Testis (tissue), 3 donors: ENCODE data around the gene ATRNL1. TPM values are rescaled to one million over a fixed set of nuclear protein-coding genes. Genes with fewer than 3 reads are reported as not detected.

Experiments used
- DNase-seq: peaks from one replicate; pipeline ENCODE4 v3.0.0-alpha.2; 2019
- H3K27ac ChIP-seq, 2 donors: fragments of 200-600 bp; sonication (generic); one replicate each; pipeline ENCODE4 v1.5.1; 2019
- H3K27me3 ChIP-seq: fragments of 200-600 bp; sonication (generic); one replicate; pipeline ENCODE4 v1.5.1; 2019
- H3K36me3 ChIP-seq: fragments of 200-600 bp; sonication (generic); one replicate; pipeline ENCODE4 v1.5.1; 2017; ENCODE audit warnings: low read depth; ENCODE audit errors: missing control alignments
- H3K4me1 ChIP-seq: fragments of 200-600 bp; sonication (generic); one replicate; pipeline ENCODE4 v1.5.1; 2019
- H3K4me3 ChIP-seq, 2 donors: fragments of 200-600 bp; sonication (generic); one replicate each; pipeline ENCODE4 v1.5.1; 2017 to 2019
- H3K9me3 ChIP-seq: fragments of 200-600 bp; sonication (generic); one replicate; pipeline ENCODE4 v1.5.1; 2017
- CTCF ChIP-seq, 3 experiments: fragments of 450-650 bp in 2 of 3; fragments of 200-600 bp in 1 of 3; sonication (generic) in 1 of 3; IDR thresholded peaks; one replicate each; pipeline ENCODE4 v1.5.1; 2016 to 2019; ENCODE audit warnings: antibody characterized with exemption in 3 of 3, mild to moderate bottlenecking in 2 of 3, moderate library complexity in 1 of 3
- POLR2A ChIP-seq: fragments of 450-650 bp; IDR thresholded peaks from one replicate; pipeline ENCODE4 v1.6.1; 2017; ENCODE audit warnings: antibody characterized with exemption, mild to moderate bottlenecking, moderate library complexity
- WGBS, 2 donors: methylation state at CpG; one replicate each; pipeline ENCODE4 v1.1.5; 2018; 5-methylcytosine and 5-hydroxymethylcytosine counted together
- intact Hi-C: fragments of 100-400 bp; cut with DNase I; formaldehyde crosslinking; loops from one replicate; pipeline ENCODE4 v1.15.1; 2023; ENCODE audit warnings: low total_unique reads
- polyA plus RNA-seq: library from polyadenylated mRNA; stranded (reverse); fragments of 350-450 nt; fragmentation: Illumina TruSeq; extraction: RNeasy Lipid Tissue Mini Kit (QIAGEN cat#74804); gene quantifications from one replicate; pipeline ENCODE4 v1.2.3, GENCODE V29; 2014; ENCODE audit warnings: low read depth, low replicate concordance; ENCODE audit not compliant: insufficient read depth
- total RNA-seq, 2 donors: library from RNA; depleted of rRNA; stranded (reverse); fragments of >200 nt; gene quantifications; one replicate each; pipeline ENCODE4 v1.2.3, GENCODE V29; 2016

The ATRNL1 gene
- total and polyA plus RNA-seq, 3 donors from 2014 or later = 32.4 to 61.3 (median 45.7) TPM

GRCh38 chr10:115771755-115772154, 678.6 kb downstream of the ATRNL1 start:
- H3K27me3 ChIP-seq = no peaks in the 10 kb centered on the region
- no peaks in the 10 kb centered on the region for H3K9me3 ChIP-seq
- H3K36me3 ChIP-seq = no peaks in the 10 kb centered on the region
- no peak for DNase-seq
- H3K27ac ChIP-seq = no peak overlapping the region
- no peak overlapping the region for H3K4me3 ChIP-seq
- intact Hi-C loops = no loop called here
- TF ChIP-seq POLR2A (no peak), CTCF (IDR thresholded peaks at IDR 0.05) (no peak)
- no peaks in the 10 kb centered on the region for H3K4me1 ChIP-seq

DNA sequence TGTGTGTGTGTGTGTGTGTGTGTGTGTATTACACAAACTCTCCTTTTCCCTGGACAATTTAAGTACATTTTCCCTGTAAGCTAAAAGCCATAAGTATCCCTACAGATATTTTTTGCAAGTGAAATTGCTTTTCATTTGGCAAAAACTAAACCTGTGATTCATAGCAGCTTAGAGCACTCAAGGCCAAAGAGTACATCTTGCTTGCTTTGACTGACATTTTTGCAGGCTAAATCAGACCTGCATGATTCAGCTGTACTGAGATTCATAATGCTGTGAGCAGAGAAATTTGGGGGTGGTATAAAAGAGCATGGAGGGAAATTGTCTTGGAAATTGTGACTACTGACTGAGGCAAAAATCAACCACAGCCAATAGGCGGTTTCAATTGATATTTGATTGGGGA, 679.4 kb downstream of the ATRNL1 start:
- no peaks in the 10 kb centered on the region for H3K27me3 ChIP-seq
- 95 to 96% methylated on average over 1 of the region's 1 CpG for WGBS, 2 donors
- no peak overlapping the region for H3K27ac ChIP-seq
- no peaks in the 10 kb centered on the region for H3K9me3 ChIP-seq
- intact Hi-C loops = no loop called here
- H3K4me1 ChIP-seq = no peaks in the 10 kb centered on the region
- H3K36me3 ChIP-seq = no peaks in the 10 kb centered on the region
- no peak for DNase-seq
- TF ChIP-seq CTCF (IDR thresholded peaks at IDR 0.05) (no peak), POLR2A (no peak)
- no peak overlapping the region for H3K4me3 ChIP-seq

DNA sequence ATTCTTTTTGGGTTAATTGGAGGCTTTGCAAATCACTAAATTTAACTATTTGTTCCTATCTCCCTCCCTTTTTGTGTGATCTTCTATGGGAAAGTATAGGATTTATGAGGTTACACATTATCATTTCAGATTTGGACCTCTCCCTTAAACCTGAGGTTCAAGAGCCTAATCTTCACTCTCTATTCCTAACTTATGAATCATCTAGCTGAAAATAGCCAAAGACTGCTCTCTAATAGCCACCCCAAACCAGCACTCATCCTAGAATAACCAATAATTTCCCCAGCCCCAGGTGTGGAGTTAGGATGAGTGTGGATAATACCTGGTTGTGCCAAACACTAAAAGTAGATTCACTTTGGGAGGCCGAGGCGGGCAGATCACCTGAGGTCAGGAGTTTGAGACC, 680.7 kb downstream of the ATRNL1 start:
- H3K9me3 ChIP-seq = no peaks in the 10 kb centered on the region
- WGBS, 2 donors = 95% methylated on average over 2 of the region's 2 CpGs; no CpG with 5 or more reads in 1 of the 2 donors
- no peaks in the 10 kb centered on the region for H3K4me1 ChIP-seq
- no peaks in the 10 kb centered on the region for H3K36me3 ChIP-seq
- intact Hi-C loops = no loop called here
- no peak for TF ChIP-seq POLR2A
- no peak for TF ChIP-seq CTCF (IDR thresholded peaks at IDR 0.05)
- no peaks in the 10 kb centered on the region for H3K27me3 ChIP-seq
- H3K4me3 ChIP-seq = no peak overlapping the region
- no peak overlapping the region for H3K27ac ChIP-seq
- DNase-seq = no peak

- no peaks in the 10 kb centered on the region for H3K4me1 ChIP-seq
- no peak overlapping the region for H3K4me3 ChIP-seq
- no peaks in the 10 kb centered on the region for H3K9me3 ChIP-seq
- H3K36me3 ChIP-seq = no peaks in the 10 kb centered on the region
- intact Hi-C loops = no loop called here
- 61 to 67% methylated on average over 2 of the region's 2 CpGs for WGBS, 2 donors
- no peaks in the 10 kb centered on the region for H3K27me3 ChIP-seq
- TF ChIP-seq POLR2A (no peak), CTCF (IDR thresholded peaks at IDR 0.05) (no peak)
- no peak for DNase-seq
- no peak overlapping the region for H3K27ac ChIP-seq
Measured at GRCh38 chr10:115774721-115775120, 681.6 kb downstream of the ATRNL1 start.

GRCh38 chr10:115777646-115778045, 684.5 kb downstream of the ATRNL1 start:
- intact Hi-C loops = no loop called here
- Histone ChIP-seq H3K27me3 (no peaks in the 10 kb centered on the region), H3K4me1 (no peaks in the 10 kb centered on the region), H3K27ac (no peak overlapping the region), H3K36me3 (no peaks in the 10 kb centered on the region), H3K4me3 (no peak overlapping the region), H3K9me3 (no peaks in the 10 kb centered on the region)
- TF ChIP-seq POLR2A = no peak
- no peak for TF ChIP-seq CTCF (IDR thresholded peaks at IDR 0.05)
- 95 to 99% methylated on average over 2 of the region's 2 CpGs for WGBS, 2 donors
- no peak for DNase-seq
